Activated CD8-positive, alpha-beta memory T cell treated with anti-CD3 and anti-CD28 coated beads for 48 hours (primary cell): Measurements from ENCODE around the gene ZNF148.
"Not testable (repeated sequence)": the region's sequence is repeated elsewhere in the genome, so short reads cannot be mapped to it uniquely, and the experiment has no call there.

Source experiments
- DNase-seq, 3 experiments: peaks; one replicate each; pipeline ENCODE4 v3.0.0-alpha.2; 2020; ENCODE audit warnings: low read depth in 2 of 3, low spot score in 2 of 3

ZNF148 gene

DNA sequence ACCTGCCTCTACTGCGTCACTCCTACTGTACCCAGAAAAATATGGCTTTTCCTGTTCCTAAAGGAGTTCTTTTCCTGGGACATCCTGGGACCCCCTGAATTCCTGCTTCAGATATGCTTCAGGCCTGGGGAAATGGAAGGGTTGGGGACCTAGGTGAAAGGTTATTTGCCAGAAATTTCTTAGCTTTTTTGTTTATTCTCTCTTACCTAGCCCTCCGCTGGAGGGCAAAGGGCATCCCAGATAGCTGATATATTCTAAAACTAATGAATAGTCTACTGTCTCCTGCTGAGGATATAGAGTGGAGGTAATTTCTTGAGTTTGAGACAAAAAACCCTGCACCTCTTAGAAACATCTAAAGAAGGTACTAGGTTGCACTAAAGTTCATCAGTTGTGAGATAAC, 3.6 kb upstream of the ZNF148 start:
- DNase-seq: no peak

DNA sequence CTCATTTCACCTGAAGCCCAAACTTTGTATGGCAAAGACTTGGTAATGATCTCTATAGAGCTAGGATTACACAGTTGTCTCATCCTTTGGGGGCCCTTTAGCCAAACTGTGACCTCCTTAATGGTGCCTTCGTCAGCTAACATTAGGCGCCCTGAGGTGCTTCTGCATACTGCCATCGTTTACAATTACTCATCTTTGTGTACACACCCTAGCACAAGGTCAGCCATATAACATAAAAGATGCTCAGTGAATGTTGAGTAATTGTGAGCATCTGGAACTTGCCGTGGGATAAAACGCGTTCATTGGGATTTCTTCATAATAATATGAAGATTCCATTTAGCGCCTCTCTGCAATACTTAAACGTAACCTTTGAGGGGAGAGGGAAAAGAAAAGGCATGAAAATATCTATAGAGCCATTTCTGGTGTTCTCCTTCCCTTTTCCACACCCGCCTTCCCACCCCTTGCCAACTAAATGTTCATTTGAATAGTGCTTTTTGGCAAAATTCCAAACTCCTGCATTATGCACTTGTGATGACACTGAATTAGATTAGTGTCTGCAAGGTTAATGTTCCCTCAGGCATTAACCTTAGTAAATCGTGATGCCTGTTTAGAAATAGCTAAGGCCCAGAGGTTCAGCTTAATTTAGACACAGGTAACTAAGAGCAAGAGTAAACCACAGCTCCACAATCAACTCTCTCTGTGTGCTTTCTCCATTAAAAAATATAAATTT, 990 bp upstream of the ZNF148 start:
- DNase-seq: no peak

- DNase-seq: peak in 1 of 3 experiments; percentile 10
Measured at GRCh38 chr3:125374501-125374995, 577 bp downstream of the ZNF148 start.

GRCh38 chr3:125367403-125368230, 7.5 kb downstream of the ZNF148 start:
- no peak for DNase-seq

- no peak for DNase-seq
Measured at GRCh38 chr3:125366132-125366531, 9.0 kb downstream of the ZNF148 start.

GRCh38 chr3:125359700-125360099, 15.4 kb downstream of the ZNF148 start:
- no peak for DNase-seq

DNA sequence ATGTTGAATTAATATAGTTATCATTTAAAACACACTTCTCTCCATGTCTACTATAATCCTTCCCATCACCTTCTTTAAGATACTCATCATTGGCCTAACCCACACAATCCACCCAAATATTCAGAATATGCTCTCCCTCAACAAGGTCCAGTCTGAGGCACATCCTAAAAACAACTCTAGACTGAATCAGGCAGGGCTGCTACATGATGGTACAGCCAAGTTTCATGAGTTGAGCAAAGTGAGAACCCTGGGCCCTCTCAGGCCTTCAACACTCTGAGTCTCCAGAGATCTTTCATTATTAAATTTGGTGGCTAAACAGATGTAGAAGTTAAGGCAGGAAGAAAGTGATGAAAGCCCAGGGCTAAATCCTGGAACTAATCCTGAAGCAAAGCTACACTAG, 16.2 kb downstream of the ZNF148 start:
- no peak for DNase-seq

DNA sequence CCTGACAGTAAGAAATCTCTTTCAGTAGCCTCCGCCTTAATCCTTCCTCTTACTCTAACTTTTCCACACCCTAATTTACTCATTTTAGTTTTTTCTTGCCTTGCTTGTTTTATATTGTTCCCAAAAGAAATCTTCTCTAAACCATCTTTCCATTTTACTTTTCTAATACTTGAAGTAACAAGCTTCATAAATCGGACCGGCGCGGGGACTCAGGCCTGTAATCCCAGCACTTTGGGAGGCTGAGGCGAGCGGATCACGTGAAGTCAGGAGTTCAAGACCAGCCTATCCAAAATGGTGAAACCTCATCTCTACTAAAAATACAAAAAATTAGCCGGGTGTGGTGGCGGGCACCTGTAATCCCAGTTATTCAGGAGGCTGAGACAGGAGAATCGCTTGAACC, 17.3 kb downstream of the ZNF148 start:
- no peak for DNase-seq

DNA sequence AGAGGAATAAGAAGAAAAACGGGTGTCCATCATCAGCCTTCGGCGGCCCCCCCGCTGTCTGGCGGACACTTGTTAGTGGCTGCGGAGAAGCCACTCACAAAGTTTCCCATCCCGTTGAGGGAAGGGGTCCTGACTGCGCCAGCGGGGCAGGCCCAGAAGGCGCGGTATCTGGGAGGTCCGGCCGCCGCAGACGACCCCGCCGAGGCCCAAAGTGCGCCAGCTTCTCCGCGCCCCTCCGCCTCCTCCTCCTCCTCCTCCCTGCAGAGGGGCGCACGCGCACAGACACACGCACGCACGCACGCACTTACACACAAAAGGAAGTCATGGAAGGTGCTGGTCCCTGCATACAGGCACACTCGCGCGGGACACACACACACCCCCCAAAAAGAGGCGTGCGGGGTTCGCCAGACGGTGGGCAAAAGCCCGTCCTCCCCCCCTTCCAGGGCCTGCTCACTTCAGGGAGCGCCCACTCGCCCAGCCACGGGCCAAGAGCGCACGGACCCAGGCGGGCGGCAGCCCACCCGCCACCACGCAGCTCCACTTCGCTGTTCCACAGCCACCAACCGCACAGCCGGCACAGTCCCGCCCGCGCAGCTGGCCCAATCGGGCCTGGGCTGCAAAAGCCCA, 18.0 kb downstream of the ZNF148 start:
- DNase-seq: peak in 1 of 3 experiments; percentile 20

DNA sequence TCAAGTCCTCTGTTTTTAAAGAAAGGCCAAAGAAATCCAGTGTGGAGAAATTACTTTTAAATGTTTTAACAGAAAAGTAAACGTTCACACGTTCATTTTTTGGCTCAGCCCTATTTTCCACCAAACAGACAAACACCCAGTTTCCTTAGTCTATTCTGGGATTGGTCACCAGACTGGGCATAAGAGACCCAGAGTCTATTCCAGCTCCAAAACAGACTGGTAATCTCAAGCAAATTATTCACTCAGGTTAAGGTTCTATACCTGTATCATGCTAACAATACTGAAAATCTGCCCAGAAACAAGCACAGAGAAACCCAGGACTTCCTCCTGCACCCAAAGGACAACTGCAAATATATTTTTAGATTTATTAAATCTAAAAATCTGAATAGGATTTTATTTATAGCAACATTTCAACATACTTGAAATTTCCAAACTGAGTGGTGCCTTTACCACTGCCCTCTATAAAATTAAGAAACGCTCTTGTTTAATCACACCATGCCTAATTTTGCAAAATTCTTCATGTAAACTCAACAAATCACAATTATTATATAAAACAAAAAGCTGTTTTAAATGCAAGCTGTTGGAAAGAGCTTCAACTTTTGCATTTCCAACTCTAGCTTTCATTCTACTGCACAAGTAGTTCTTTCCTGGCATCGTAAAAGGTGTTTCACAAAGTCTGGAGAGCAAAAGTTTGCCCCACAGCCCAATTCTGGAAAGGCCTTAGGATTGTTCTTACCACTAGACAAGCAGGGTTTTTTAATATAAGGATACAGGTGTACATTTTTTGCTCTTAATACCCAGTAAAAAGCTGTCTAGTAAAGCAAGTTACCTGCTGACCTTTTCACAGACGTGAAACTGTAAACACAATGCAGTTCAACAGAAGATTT, 18.7 kb downstream of the ZNF148 start:
- DNase-seq: no peak

DNA sequence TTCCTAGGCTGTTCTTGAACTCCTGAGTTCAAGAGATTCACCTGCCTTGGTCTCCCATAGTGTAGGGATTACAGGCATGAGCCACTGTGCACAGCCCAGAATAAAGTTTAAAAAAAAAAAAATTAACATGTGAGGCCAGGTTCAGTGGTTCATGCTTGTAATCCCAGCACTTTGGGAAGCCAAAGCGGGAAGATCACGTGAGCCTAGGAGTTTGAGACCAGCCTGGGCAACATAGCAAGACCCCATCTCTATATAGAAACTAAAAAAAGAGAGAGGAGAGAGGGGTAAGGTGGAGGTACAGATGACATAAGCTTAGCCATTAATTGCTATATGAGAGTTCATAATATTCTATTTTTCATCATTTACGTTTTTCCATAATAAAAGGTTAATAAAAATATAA, 21.5 kb downstream of the ZNF148 start:
- no peak for DNase-seq

DNA sequence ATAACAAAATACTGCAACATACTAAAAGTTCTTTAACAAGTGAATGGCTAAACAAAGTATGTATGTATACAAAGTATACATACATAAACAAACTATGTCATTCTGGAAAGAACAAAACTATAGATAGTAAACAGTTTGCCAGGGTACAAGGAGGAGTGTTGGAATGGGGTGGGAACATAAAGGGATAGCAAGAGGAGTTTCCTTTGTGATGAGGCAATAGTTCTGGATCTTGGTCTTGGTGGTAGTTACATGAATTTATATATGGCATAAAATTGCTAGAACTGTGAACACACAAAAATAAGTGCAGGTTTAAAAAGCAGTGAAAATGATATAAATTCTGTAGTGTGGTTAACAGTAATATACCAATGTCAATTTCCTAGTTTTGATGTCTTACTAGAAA, 22.0 kb downstream of the ZNF148 start:
- no peak for DNase-seq

DNA sequence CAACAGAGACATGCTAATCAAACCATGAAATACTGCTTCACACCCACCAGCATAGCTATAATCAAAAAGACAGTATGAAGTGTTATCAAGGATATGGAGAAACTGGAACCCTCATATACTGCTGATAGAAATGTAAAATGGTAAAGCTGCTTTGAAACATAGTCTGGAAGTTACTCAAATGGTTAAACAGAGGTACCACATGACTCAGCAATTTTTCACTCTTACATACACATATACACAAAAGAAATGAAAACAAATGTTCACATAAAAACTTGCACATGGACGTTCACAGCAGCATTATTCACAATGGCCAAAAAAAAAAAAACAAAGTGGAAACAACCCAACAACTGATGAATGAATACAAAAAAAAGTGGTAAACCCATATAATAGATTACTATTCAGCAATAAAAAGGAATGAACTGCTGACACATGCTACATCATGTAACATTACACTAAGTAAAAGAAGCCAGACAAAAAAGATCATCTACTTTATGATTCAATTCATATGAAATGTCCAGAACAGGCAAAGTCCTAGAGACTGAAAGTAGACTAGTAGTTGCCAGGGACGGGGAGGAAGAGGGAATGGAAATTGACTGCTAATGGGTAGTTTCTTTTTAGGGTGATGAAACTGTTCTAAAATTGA, 23.2 kb downstream of the ZNF148 start:
- DNase-seq: no peak

DNA sequence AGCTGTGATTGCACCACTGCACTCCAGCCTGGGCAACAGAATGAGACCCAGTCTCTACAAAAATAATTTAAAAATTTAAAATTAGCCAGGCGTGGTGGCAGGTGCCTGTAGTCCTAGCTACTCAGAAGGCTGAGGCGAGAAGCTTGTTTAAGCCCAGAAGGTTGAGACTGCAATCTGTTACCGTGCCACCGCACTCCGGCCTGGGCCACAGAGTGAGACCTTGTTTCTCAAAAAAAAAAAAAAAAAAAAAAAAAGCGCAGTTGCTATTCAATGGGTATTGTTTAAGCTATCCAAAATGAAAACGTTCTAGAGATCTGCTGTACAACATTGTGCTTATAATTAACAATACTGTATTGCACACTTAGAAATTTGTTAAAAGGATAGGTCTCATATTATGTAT, 24.0 kb downstream of the ZNF148 start:
- DNase-seq: no peak

DNA sequence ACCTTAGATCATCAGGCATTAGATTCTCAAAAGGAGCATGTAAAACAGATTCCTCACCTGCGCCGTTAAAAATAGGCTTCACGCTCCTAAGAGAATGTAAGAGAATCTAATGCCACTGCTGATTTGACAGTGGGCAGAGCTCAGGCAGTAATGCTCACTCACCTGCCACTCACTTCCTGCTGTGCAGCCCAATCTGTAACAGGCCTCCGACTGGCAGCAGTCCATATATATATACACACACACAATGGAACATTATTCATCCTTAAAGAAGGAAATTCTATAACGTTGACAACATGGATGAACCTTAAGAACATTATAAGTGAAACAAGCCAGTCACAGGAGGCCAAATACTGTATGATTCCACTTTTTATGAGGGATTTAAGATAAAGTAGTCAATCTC, 24.5 kb downstream of the ZNF148 start:
- no peak for DNase-seq

GRCh38 chr3:125349556-125350165, 25.5 kb downstream of the ZNF148 start:
- no peak for DNase-seq

DNA sequence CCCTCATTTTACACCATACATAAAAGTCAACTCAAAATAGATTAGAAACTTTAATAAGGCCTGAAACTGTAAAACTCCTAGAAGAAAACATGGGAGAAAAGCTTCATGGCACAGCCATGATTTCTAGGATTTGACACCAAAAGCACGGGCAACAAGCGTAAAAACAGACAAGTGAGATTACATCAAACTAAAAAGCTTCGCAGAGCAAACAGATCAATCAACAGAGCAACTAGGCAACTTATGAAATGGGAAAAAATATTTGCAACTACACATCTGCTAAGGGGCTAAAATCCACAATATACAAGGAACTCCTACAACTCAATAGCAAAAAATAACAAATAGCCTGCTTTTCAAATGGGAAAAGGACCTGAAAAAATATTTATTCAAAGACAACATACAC, 26.1 kb downstream of the ZNF148 start:
- DNase-seq: no peak

DNA sequence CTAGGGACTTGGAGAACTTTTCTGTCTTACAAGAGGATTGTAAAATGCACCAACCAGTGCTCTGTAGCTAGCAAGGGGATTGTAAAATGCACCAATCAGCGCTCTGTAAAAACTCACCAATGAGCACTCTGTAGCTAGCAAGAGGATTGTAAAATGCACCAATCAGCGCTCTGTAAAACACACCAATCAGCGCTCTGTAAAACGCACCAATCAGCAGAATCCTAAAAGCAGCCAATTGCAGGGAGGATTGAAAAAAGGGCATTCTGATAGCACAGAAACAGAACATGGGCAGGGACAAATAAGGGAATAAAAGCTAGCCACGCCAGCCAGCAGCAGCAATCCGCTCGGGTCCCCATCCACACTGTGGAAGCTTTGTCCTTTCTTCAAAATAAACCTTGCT, 31.8 kb downstream of the ZNF148 start:
- not testable (repeated sequence) for DNase-seq

GRCh38 chr3:125340121-125340520, 35.0 kb downstream of the ZNF148 start:
- no peak for DNase-seq

GRCh38 chr3:125337506-125337905, 37.6 kb downstream of the ZNF148 start:
- DNase-seq: no peak
